GM23338 (cell line): Measurements from ENCODE around the gene NSRP1. TPM values are rescaled to one million over a fixed set of nuclear protein-coding genes. Genes with fewer than 3 reads are reported as not detected.
"Not testable (repeated sequence)": the region's sequence is repeated elsewhere in the genome, so short reads cannot be mapped to it uniquely, and the experiment has no call there.

Experiments used
- ATAC-seq: fragments of 200-7000 bp; cut with Tn5 transposase; 3 replicates; pipeline ENCODE4 v1.9.1; 2020
- DNase-seq: peaks from one replicate; pipeline ENCODE4 v3.0.0-alpha.2; 2015; ENCODE audit warnings: low spot score
- H2AFZ ChIP-seq: fragments of 200-600 bp; sonication (generic); 2 replicates; pipeline ENCODE4 v1.8.0; 2016; ENCODE audit warnings: antibody characterized with exemption, mild to moderate bottlenecking, moderate library complexity
- H3F3A ChIP-seq: fragments of 200-600 bp; sonication (generic); replicated peaks from 2 replicates; pipeline ENCODE4 v1.8.0; 2017; ENCODE audit warnings: antibody characterized with exemption, mixed run types, low read depth
- H3K27ac ChIP-seq: fragments of 200-600 bp; sonication (generic); 2 replicates; pipeline ENCODE4 v1.6.1; 2016; ENCODE audit warnings: low read depth
- H3K27me3 ChIP-seq: fragments of 200-600 bp; sonication (generic); 2 replicates; pipeline ENCODE4 v1.8.0; 2016; ENCODE audit warnings: mild to moderate bottlenecking, mixed run types, moderate library complexity; ENCODE audit not compliant: insufficient read depth
- H3K36me3 ChIP-seq: fragments of 200-600 bp; sonication (generic); 2 replicates; pipeline ENCODE4 v1.8.0; 2016; ENCODE audit warnings: mild to moderate bottlenecking; ENCODE audit not compliant: insufficient read depth
- H3K4me1 ChIP-seq: fragments of 200-600 bp; sonication (generic); 2 replicates; pipeline ENCODE4 v1.8.0; 2016; ENCODE audit warnings: mild to moderate bottlenecking, moderate library complexity; ENCODE audit not compliant: insufficient read depth
- H3K4me2 ChIP-seq: fragments of 200-600 bp; sonication (generic); 2 replicates; pipeline ENCODE4 v1.7.1; 2017; ENCODE audit warnings: mixed run types
- H3K4me3 ChIP-seq: fragments of 200-600 bp; sonication (generic); 2 replicates; pipeline ENCODE4 v1.6.1; 2016; ENCODE audit warnings: mixed run types
- H3K79me2 ChIP-seq: fragments of 200-600 bp; sonication (generic); replicated peaks from 2 replicates; pipeline ENCODE4 v1.8.0; 2017; ENCODE audit warnings: mild to moderate bottlenecking; ENCODE audit not compliant: insufficient read depth
- H3K9me2 ChIP-seq: fragments of 200-600 bp; sonication (generic); 2 replicates; pipeline ENCODE4 v1.8.0; 2017; ENCODE audit not compliant: insufficient read depth
- H4K20me1 ChIP-seq: fragments of 200-600 bp; sonication (generic); replicated peaks from 2 replicates; pipeline ENCODE4 v1.8.0; 2017; ENCODE audit warnings: mild to moderate bottlenecking; ENCODE audit not compliant: insufficient read depth
- H3K27ac Mint-ChIP-seq: 2 replicates; pipeline ENCODE4 v1.8.0; 2020; ENCODE audit warnings: inconsistent platforms, mild to moderate bottlenecking, moderate library complexity, mixed read lengths
- H3K27me3 Mint-ChIP-seq: 3 replicates; pipeline ENCODE4 v1.8.0; 2022; ENCODE audit warnings: low read depth, mild to moderate bottlenecking, moderate library complexity, mixed read lengths, inconsistent platforms; ENCODE audit not compliant: insufficient read depth, poor library complexity
- H3K36me3 Mint-ChIP-seq: 3 replicates; pipeline ENCODE4 v1.8.0; 2021; ENCODE audit warnings: low read depth, mild to moderate bottlenecking, inconsistent platforms, moderate library complexity, mixed read lengths
- H3K4me1 Mint-ChIP-seq: 3 replicates; pipeline ENCODE4 v1.8.0; 2020; ENCODE audit warnings: mild to moderate bottlenecking, inconsistent platforms, mixed read lengths
- H3K4me3 Mint-ChIP-seq: 3 replicates; pipeline ENCODE4 v1.8.0; 2021; ENCODE audit warnings: moderate library complexity, mild to moderate bottlenecking, inconsistent platforms, mixed read lengths
- H3K9me3 Mint-ChIP-seq: 3 replicates; pipeline ENCODE4 v1.8.0; 2020; ENCODE audit warnings: moderate library complexity, mild to moderate bottlenecking, inconsistent platforms, mixed read lengths
- CREB1 ChIP-seq: fragments of 250-450 bp; sonication (Bioruptor Pico); IDR thresholded peaks from 2 replicates; pipeline ENCODE4 v1.5.0; 2020; ENCODE audit warnings: low read depth, mild to moderate bottlenecking, moderate library complexity
- CTCF ChIP-seq, 2 experiments: fragments of 200-600 bp in 1 of 2; sonication (generic) in 1 of 2; conservative IDR thresholded peaks; 2 replicates each; pipeline versions ENCODE4 v1.5.1 to v1.6.1; 2016 to 2017; ENCODE audit warnings: antibody characterized with exemption in 2 of 2, low read depth in 2 of 2, mild to moderate bottlenecking in 2 of 2, moderate library complexity in 1 of 2
- ETS1 ChIP-seq: IDR thresholded peaks from 2 replicates; pipeline ENCODE4 v1.6.1; 2016; ENCODE audit warnings: antibody characterized with exemption
- EZH2phosphoT487 ChIP-seq: fragments of 200-600 bp; sonication (generic); IDR thresholded peaks from one replicate; pipeline ENCODE4 v1.8.1; 2018; ENCODE audit warnings: antibody characterized with exemption; ENCODE audit not compliant: unreplicated experiment
- JUNB ChIP-seq: IDR thresholded peaks from one replicate; pipeline ENCODE4 v1.6.1; 2016; ENCODE audit warnings: antibody characterized with exemption; ENCODE audit not compliant: unreplicated experiment
- NANOG ChIP-seq: IDR thresholded peaks from 2 replicates; pipeline ENCODE4 v1.6.1; 2016; ENCODE audit warnings: antibody characterized with exemption, borderline replicate concordance
- ZNF462 ChIP-seq: fragments of 250-450 bp; sonication (Bioruptor Pico); IDR thresholded peaks from 2 replicates; pipeline ENCODE4 v1.5.0; 2020; ENCODE audit warnings: mild to moderate bottlenecking, moderate library complexity
- polyA plus RNA-seq: library from polyadenylated mRNA; unstranded; fragments of >200 nt; fragmentation: Nextera tagmentation; extraction: Ambion mirVana; gene quantifications from 2 replicates; pipeline ENCODE4 v1.2.1, GENCODE V29; 2016
- total RNA-seq: library from RNA; depleted of rRNA; stranded (reverse); fragments of >200 nt; shearing (Covaris generic); gene quantifications from 2 replicates; pipeline ENCODE4 v1.2.3, GENCODE V29; 2014

The NSRP1 gene
- total and polyA plus RNA-seq, 2 experiments from 2014 or later: 15.7 to 110 TPM

GRCh38 chr17:30137158-30137557 is 20.5 kb downstream of the NSRP1 start:
- TF ChIP-seq CTCF (conservative IDR thresholded peaks at IDR 0.05; ENCODE audit: low read depth in 2 of 2) (no peak), NANOG (no peak), CREB1 (CRISPR knock-in tag) (no peak), ZNF462 (CRISPR knock-in tag) (no peak), EZH2phosphoT487 (no peak), ETS1 (no peak), JUNB (no peak)
- Mint-ChIP-seq H3K4me1 (peaks cover 3% of the 10 kb centered on the region), H3K4me3 (no peak overlapping the region), H3K36me3 (peaks cover 42% of the 10 kb centered on the region), H3K27ac (no peak overlapping the region), H3K27me3 (peaks cover 5% of the 10 kb centered on the region), H3K9me3 (no peaks in the 10 kb centered on the region)
- Histone ChIP-seq H2AFZ (no peak overlapping the region), H3K9me2 (no peaks in the 10 kb centered on the region), H3K79me2 (peaks cover 79% of the 10 kb centered on the region), H4K20me1 (peaks cover 3% of the 10 kb centered on the region; the same call in 1 of the 2 replicates), H3K4me2 (no peak overlapping the region), H3K27ac (no peak overlapping the region), H3K4me1 (no peaks in the 10 kb centered on the region), H3K27me3 (no peaks in the 10 kb centered on the region), H3K36me3 (no peaks in the 10 kb centered on the region; the same call in 1 of the 2 replicates), H3F3A (no peaks in the 10 kb centered on the region), H3K4me3 (no peak overlapping the region)
- ATAC-seq (no peak), DNase-seq (no peak)

- Histone ChIP-seq H4K20me1 (peaks cover 11% of the 10 kb centered on the region; the same call in 1 of the 2 replicates), H3K79me2 (peaks cover 34% of the 10 kb centered on the region)
- H3K9me2 ChIP-seq, ATAC-seq, H3K9me3 Mint-ChIP-seq, H3K27ac Mint-ChIP-seq, H2AFZ ChIP-seq, H3K27ac ChIP-seq, H3K4me1 ChIP-seq, H3K27me3 Mint-ChIP-seq, H3K4me1 Mint-ChIP-seq, H3K36me3 Mint-ChIP-seq, H3K36me3 ChIP-seq, DNase-seq, H3F3A ChIP-seq, H3K27me3 ChIP-seq, H3K4me2 ChIP-seq, H3K4me3 Mint-ChIP-seq, H3K4me3 ChIP-seq: not testable (repeated sequence)
Measured at GRCh38 chr17:30147860-30148259, 31.2 kb downstream of the NSRP1 start.
